IMR-90 (cell line): Measurements from ENCODE around the gene TSACC.

ENCODE experiments used
- FOS ChIP-seq: fragments of 150-350 bp; IDR thresholded peaks from 2 replicates; pipeline ENCODE4 v1.6.1; 2016; ENCODE audit warnings: low read depth, low read length
- MAFK ChIP-seq: IDR thresholded peaks from 2 replicates; pipeline ENCODE4 v1.6.1; 2012; ENCODE audit warnings: low read depth, low read length, improper control_type of control experiment
- MAZ ChIP-seq: IDR thresholded peaks from 2 replicates; pipeline ENCODE4 v1.6.1; 2012; ENCODE audit warnings: low read depth, mild to moderate bottlenecking, low read length, improper control_type of control experiment, moderate library complexity, borderline replicate concordance
- MXI1 ChIP-seq: IDR thresholded peaks from 2 replicates; pipeline ENCODE4 v1.6.1; 2012; ENCODE audit warnings: low read depth, mild to moderate bottlenecking, low read length, moderate library complexity, borderline replicate concordance
- POLR2A ChIP-seq: IDR thresholded peaks from 2 replicates; pipeline ENCODE4 v1.6.1; 2012; ENCODE audit warnings: mild to moderate bottlenecking, low read depth, low read length
- RAD21 ChIP-seq: IDR thresholded peaks from 2 replicates; pipeline ENCODE4 v1.6.1; 2012; ENCODE audit warnings: low read length, improper control_type of control experiment
- RFX5 ChIP-seq: IDR thresholded peaks from 2 replicates; pipeline ENCODE4 v1.8.0; 2012; ENCODE audit warnings: low read depth, mild to moderate bottlenecking, low read length, moderate library complexity
- SMC3 ChIP-seq: fragments of 150-350 bp; IDR thresholded peaks from 2 replicates; pipeline ENCODE4 v1.6.1; 2016; ENCODE audit warnings: low read depth, mild to moderate bottlenecking, antibody characterized with exemption, low read length, moderate library complexity
- TF ChIP-seq, protein P1 (sequence below): conservative IDR thresholded peaks from 2 replicates; pipeline ENCODE4 v1.5.1; 2012; ENCODE audit warnings: mild to moderate bottlenecking, low read depth, low read length, improper control_type of control experiment

DNA sequence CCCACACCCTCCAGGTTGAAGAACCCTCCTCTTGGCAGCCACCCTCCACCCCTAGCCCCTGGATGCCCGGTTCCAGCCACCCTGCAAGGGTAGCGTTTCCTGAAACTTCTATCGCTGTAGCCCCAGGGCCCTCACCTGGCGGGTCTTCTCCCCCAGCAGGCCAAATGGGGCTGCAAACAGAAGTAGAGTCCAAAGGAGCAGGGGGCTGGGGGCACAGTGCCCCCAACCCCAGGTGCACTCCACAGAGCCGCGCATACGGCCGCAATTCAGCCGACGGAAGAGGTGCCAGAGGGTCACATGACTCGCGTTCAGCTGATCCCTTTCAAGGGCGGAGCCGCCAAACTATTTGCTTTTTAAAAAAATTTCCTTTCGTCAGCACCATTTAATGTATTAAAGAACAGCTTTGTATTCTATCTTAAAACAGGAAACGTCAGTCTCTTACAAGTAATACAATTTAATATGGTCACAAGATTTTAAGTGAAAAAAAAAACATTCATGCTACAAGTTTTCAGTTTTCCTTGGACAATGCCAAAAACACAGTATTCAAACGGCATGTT is 42.9 kb upstream of the TSACC start, which contains the start of gene GLMP:
- TF ChIP-seq, protein P1, sequence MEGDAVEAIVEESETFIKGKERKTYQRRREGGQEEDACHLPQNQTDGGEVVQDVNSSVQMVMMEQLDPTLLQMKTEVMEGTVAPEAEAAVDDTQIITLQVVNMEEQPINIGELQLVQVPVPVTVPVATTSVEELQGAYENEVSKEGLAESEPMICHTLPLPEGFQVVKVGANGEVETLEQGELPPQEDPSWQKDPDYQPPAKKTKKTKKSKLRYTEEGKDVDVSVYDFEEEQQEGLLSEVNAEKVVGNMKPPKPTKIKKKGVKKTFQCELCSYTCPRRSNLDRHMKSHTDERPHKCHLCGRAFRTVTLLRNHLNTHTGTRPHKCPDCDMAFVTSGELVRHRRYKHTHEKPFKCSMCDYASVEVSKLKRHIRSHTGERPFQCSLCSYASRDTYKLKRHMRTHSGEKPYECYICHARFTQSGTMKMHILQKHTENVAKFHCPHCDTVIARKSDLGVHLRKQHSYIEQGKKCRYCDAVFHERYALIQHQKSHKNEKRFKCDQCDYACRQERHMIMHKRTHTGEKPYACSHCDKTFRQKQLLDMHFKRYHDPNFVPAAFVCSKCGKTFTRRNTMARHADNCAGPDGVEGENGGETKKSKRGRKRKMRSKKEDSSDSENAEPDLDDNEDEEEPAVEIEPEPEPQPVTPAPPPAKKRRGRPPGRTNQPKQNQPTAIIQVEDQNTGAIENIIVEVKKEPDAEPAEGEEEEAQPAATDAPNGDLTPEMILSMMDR: no peak
- no peak for TF ChIP-seq MXI1
- no peak for TF ChIP-seq POLR2A
- TF ChIP-seq SMC3: no peak
- TF ChIP-seq MAZ: no peak
- no peak for TF ChIP-seq RAD21
- no peak for TF ChIP-seq MAFK
- no peak for TF ChIP-seq RFX5
- no peak for TF ChIP-seq FOS
